ENCODE data around the gene COL11A1. TPM values are rescaled to one million over a fixed set of nuclear protein-coding genes. Genes with fewer than 3 reads are reported as not detected.
"Not testable (repeated sequence)": the region's sequence is repeated elsewhere in the genome, so short reads cannot be mapped to it uniquely, and the experiment has no call there.

Gene COL11A1
- not detected for total RNA-seq

- CTCF ChIA-PET = interaction anchor here (2.8 kb wide), 1 partner anchor 406 kb away, joined by 12 read pairs; no protein-coding TSS in a partner anchor
- Mint-ChIP-seq H3K36me3 (no peaks in the 10 kb centered on the region), H3K4me3 (no peak within 1 kb of the TSS), H3K27ac (no peak within 1 kb of the TSS), H3K9me3 (no peaks in the 10 kb centered on the region), H3K4me1 (ENCODE audit: low read depth) (peaks cover 14% of the 10 kb centered on the region), H3K27me3 (peaks cover 32% of the 10 kb centered on the region)
- intact Hi-C loops (cut with micrococcal nuclease) = no loop called here
- POLR2A ChIA-PET = no interaction called here
- DNase-seq = no peak
Observed at GRCh38 chr1:103108376-103109150, at the start of gene COL11A1. Gene COL11A1, minus strand, starts transcription at chr1:103108522. Its CDS starts 344 bp downstream, at chr1:103108178.

- Mint-ChIP-seq H3K4me3 (no peak overlapping the region), H3K27me3 (no peaks in the 10 kb centered on the region), H3K9me3 (peaks cover 2% of the 10 kb centered on the region), H3K27ac (no peak overlapping the region), H3K4me1 (ENCODE audit: low read depth) (no peaks in the 10 kb centered on the region), H3K36me3 (no peaks in the 10 kb centered on the region)
- CTCF ChIA-PET = no interaction called here
- intact Hi-C loops (cut with micrococcal nuclease) = no loop called here
- POLR2A ChIA-PET = no interaction called here
- no peak for DNase-seq
Observed at GRCh38 chr1:103156966-103157365, 48.6 kb upstream of the COL11A1 start.

GRCh38 chr1:103146166-103146565 is 37.8 kb upstream of the COL11A1 start:
- Mint-ChIP-seq H3K4me3 (no peak overlapping the region), H3K27ac (no peak overlapping the region), H3K4me1 (ENCODE audit: low read depth) (no peaks in the 10 kb centered on the region), H3K27me3 (no peaks in the 10 kb centered on the region), H3K36me3 (no peaks in the 10 kb centered on the region), H3K9me3 (peaks cover 3% of the 10 kb centered on the region)
- intact Hi-C loops (cut with micrococcal nuclease) = no loop called here
- ChIA-PET CTCF (no interaction called here), POLR2A (no interaction called here)
- no peak for DNase-seq

- no peak for DNase-seq
- Mint-ChIP-seq H3K4me1 (ENCODE audit: low read depth) (no peaks in the 10 kb centered on the region), H3K27ac (no peak overlapping the region), H3K9me3 (peaks cover 3% of the 10 kb centered on the region), H3K36me3 (no peaks in the 10 kb centered on the region), H3K27me3 (no peaks in the 10 kb centered on the region), H3K4me3 (no peak overlapping the region)
- intact Hi-C loops (cut with micrococcal nuclease) = no loop called here
- POLR2A ChIA-PET = no interaction called here
- CTCF ChIA-PET = no interaction called here
Observed at GRCh38 chr1:103145449-103145848, 37.1 kb upstream of the COL11A1 start.

- DNase-seq = no peak
- H3K36me3 Mint-ChIP-seq = no peaks in the 10 kb centered on the region
- H3K9me3 Mint-ChIP-seq = peaks cover 3% of the 10 kb centered on the region
- no peaks in the 10 kb centered on the region for H3K27me3 Mint-ChIP-seq
- no peak overlapping the region for H3K27ac Mint-ChIP-seq
- ChIA-PET CTCF (no interaction called here), POLR2A (no interaction called here)
- H3K4me3 Mint-ChIP-seq = no peak overlapping the region
- H3K4me1 Mint-ChIP-seq (ENCODE audit: low read depth) = no peaks in the 10 kb centered on the region
- intact Hi-C loops (cut with micrococcal nuclease) = no loop called here
Observed at GRCh38 chr1:103144681-103145080, 36.4 kb upstream of the COL11A1 start.

- no peak for DNase-seq
- intact Hi-C loops (cut with micrococcal nuclease) = no loop called here
- ChIA-PET CTCF (no interaction called here), POLR2A (no interaction called here)
- no peak overlapping the region for H3K27ac Mint-ChIP-seq
- H3K36me3 Mint-ChIP-seq = no peaks in the 10 kb centered on the region
- no peaks in the 10 kb centered on the region for H3K4me1 Mint-ChIP-seq (ENCODE audit: low read depth)
- no peak overlapping the region for H3K4me3 Mint-ChIP-seq
- peaks cover 3% of the 10 kb centered on the region for H3K9me3 Mint-ChIP-seq
- H3K27me3 Mint-ChIP-seq = no peaks in the 10 kb centered on the region
Observed at GRCh38 chr1:103142461-103142860, 34.1 kb upstream of the COL11A1 start.

- DNase-seq = no peak
- CTCF ChIA-PET = no interaction called here
- H3K4me3 Mint-ChIP-seq = no peak overlapping the region
- H3K4me1 Mint-ChIP-seq (ENCODE audit: low read depth) = no peaks in the 10 kb centered on the region
- no peak overlapping the region for H3K27ac Mint-ChIP-seq
- no peaks in the 10 kb centered on the region for H3K36me3 Mint-ChIP-seq
- no peaks in the 10 kb centered on the region for H3K27me3 Mint-ChIP-seq
- POLR2A ChIA-PET = no interaction called here
- intact Hi-C loops (cut with micrococcal nuclease) = no loop called here
- H3K9me3 Mint-ChIP-seq = peaks cover 3% of the 10 kb centered on the region
Observed at GRCh38 chr1:103129796-103130195, 21.5 kb upstream of the COL11A1 start.

GRCh38 chr1:103129255-103129654 is 20.9 kb upstream of the COL11A1 start:
- intact Hi-C loops (cut with micrococcal nuclease) = no loop called here
- Mint-ChIP-seq H3K9me3 (no peaks in the 10 kb centered on the region), H3K36me3 (no peaks in the 10 kb centered on the region), H3K4me1 (ENCODE audit: low read depth) (no peaks in the 10 kb centered on the region), H3K27me3 (no peaks in the 10 kb centered on the region), H3K27ac (no peak overlapping the region), H3K4me3 (no peak overlapping the region)
- POLR2A ChIA-PET = no interaction called here
- no peak for DNase-seq
- CTCF ChIA-PET = no interaction called here

GRCh38 chr1:103128256-103128655 is 19.9 kb upstream of the COL11A1 start:
- H3K27me3 Mint-ChIP-seq; POLR2A ChIA-PET; DNase-seq; H3K9me3 Mint-ChIP-seq; CTCF ChIA-PET; H3K36me3 Mint-ChIP-seq; intact Hi-C loops (cut with micrococcal nuclease); H3K4me3 Mint-ChIP-seq; H3K4me1 Mint-ChIP-seq (ENCODE audit: low read depth); H3K27ac Mint-ChIP-seq: not testable (repeated sequence)

- H3K27me3 Mint-ChIP-seq = no peaks in the 10 kb centered on the region
- no peak for DNase-seq
- H3K27ac Mint-ChIP-seq = no peak overlapping the region
- ChIA-PET CTCF (interaction anchor here (0.6 kb wide), 1 partner anchor 94 kb away, joined by 4 read pairs; no protein-coding TSS in a partner anchor), POLR2A (no interaction called here)
- no peak overlapping the region for H3K4me3 Mint-ChIP-seq
- H3K9me3 Mint-ChIP-seq = no peaks in the 10 kb centered on the region
- no peaks in the 10 kb centered on the region for H3K4me1 Mint-ChIP-seq (ENCODE audit: low read depth)
- intact Hi-C loops (cut with micrococcal nuclease) = no loop called here
- H3K36me3 Mint-ChIP-seq = no peaks in the 10 kb centered on the region
Observed at GRCh38 chr1:103125219-103125618, 16.9 kb upstream of the COL11A1 start.

GRCh38 chr1:103122983-103123720 is 14.8 kb upstream of the COL11A1 start:
- H3K36me3 Mint-ChIP-seq = no peaks in the 10 kb centered on the region
- no peaks in the 10 kb centered on the region for H3K4me1 Mint-ChIP-seq (ENCODE audit: low read depth)
- POLR2A ChIA-PET = no interaction called here
- CTCF ChIA-PET = no interaction called here
- no peak overlapping the region for H3K27ac Mint-ChIP-seq
- intact Hi-C loops (cut with micrococcal nuclease) = no loop called here
- H3K9me3 Mint-ChIP-seq = no peaks in the 10 kb centered on the region
- no peak overlapping the region for H3K4me3 Mint-ChIP-seq
- no peaks in the 10 kb centered on the region for H3K27me3 Mint-ChIP-seq
- no peak for DNase-seq

GRCh38 chr1:103120981-103121380 is 12.7 kb upstream of the COL11A1 start:
- H3K4me1 Mint-ChIP-seq (ENCODE audit: low read depth) = no peaks in the 10 kb centered on the region
- H3K27ac Mint-ChIP-seq = no peak overlapping the region
- ChIA-PET CTCF (no interaction called here), POLR2A (no interaction called here)
- intact Hi-C loops (cut with micrococcal nuclease) = no loop called here
- no peaks in the 10 kb centered on the region for H3K36me3 Mint-ChIP-seq
- no peak overlapping the region for H3K4me3 Mint-ChIP-seq
- no peaks in the 10 kb centered on the region for H3K9me3 Mint-ChIP-seq
- DNase-seq = no peak
- no peaks in the 10 kb centered on the region for H3K27me3 Mint-ChIP-seq

- CTCF ChIA-PET = no interaction called here
- intact Hi-C loops (cut with micrococcal nuclease) = no loop called here
- no peaks in the 10 kb centered on the region for H3K9me3 Mint-ChIP-seq
- no peak for DNase-seq
- peaks cover 5% of the 10 kb centered on the region for H3K4me1 Mint-ChIP-seq (ENCODE audit: low read depth)
- peaks cover 22% of the 10 kb centered on the region for H3K27me3 Mint-ChIP-seq
- H3K27ac Mint-ChIP-seq = no peak overlapping the region
- H3K36me3 Mint-ChIP-seq = no peaks in the 10 kb centered on the region
- H3K4me3 Mint-ChIP-seq = no peak overlapping the region
- POLR2A ChIA-PET = no interaction called here
Observed at GRCh38 chr1:103112546-103112945, 4.2 kb upstream of the COL11A1 start.

Data from activated CD4-positive, alpha-beta memory T cell treated with anti-CD3 and anti-CD28 coated beads for 36 hours (primary cell).